IMR-90 (cell line): ENCODE data around the gene PRDX5.

Source experiments
- CTCF ChIP-seq: conservative IDR thresholded peaks from 2 replicates; pipeline ENCODE4 v1.5.1; 2012; ENCODE audit warnings: mild to moderate bottlenecking, low read depth, low read length, improper control_type of control experiment
- POLR2A ChIP-seq: IDR thresholded peaks from 2 replicates; pipeline ENCODE4 v1.6.1; 2012; ENCODE audit warnings: mild to moderate bottlenecking, low read depth, low read length

- no peak for TF ChIP-seq POLR2A
- TF ChIP-seq CTCF = no peak
These were observed 40.6 kb downstream of the PRDX5 start for GRCh38 chr11:64358536-64358906.
